HTR-8/SVneo (cell line): ENCODE data around the gene DUS3L.

ENCODE experiments used
- DNase-seq: peaks from one replicate; pipeline ENCODE4 v3.0.0; 2011; ENCODE audit warnings: low spot score, mixed read lengths; ENCODE audit not compliant: insufficient read length
- FAIRE-seq: peaks from 2 replicates; lab custom pipeline; 2011; peaks lifted over from hg19 to GRCh38; lab: Jason Lieb, UNC

Gene DUS3L

DNA sequence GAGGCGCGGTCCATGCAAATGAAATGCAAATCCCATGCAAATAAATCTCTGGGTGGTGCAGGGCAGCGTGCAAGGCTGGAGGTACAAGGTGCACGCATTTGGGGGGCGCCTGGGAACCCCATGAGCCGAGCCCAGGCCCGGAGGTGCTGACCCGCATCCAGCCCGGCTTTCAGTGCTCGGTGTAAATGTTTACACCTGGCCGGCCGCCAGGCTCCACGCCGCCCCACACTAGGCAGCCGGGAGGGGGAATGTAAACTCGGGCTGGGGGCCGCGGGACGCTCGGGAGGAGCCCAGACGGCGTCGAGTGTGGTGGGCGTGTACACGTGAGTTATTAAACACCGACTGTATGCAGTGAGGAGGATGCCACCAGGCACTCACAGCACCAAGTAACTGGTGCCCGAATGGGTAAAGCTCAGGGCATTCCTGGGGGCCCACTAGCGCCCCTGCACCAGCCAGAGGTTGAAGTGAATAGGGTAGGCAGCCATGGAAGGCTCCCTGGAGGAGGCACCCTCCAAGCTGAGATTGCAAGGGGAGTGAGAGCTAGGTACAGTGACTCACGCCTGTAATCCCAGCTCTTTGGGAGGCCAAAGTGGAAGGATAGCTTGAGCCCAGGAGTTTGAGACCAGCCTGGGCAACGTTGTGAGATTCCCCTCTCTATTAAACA lies 31.4 kb upstream of the DUS3L start:
- DNase-seq = no peak

GRCh38 chr19:5821521-5822180 lies 30.7 kb upstream of the DUS3L start:
- DNase-seq (no peak), FAIRE-seq (no peak)

More for the DNA sequence above, 31.4 kb upstream of the DUS3L start:
- no peak for FAIRE-seq

DNA sequence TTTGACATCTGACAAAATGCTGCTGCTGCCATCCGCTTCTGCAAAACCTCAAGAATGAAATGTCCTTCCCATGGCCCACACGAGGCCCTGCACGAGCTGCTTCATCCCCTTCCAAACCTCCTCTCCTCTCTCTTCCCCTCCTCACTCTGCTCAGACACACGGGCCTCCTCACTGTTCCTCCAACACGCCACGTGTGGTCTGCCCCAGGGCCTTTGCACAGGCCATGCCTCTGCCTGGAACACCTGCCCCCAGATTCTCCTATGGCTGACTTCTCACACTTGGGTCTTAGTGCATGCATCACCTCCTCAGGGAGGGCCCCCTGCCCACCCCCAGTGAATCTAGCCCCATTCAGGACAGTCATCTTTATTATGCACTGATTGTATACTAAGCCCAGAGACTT lies 29.8 kb upstream of the DUS3L start:
- DNase-seq = no peak
- no peak for FAIRE-seq

GRCh38 chr19:5818594-5818993 lies 27.6 kb upstream of the DUS3L start:
- no peak for DNase-seq
- FAIRE-seq = no peak

GRCh38 chr19:5817218-5817617 lies 26.3 kb upstream of the DUS3L start:
- DNase-seq (no peak), FAIRE-seq (no peak)

DNA sequence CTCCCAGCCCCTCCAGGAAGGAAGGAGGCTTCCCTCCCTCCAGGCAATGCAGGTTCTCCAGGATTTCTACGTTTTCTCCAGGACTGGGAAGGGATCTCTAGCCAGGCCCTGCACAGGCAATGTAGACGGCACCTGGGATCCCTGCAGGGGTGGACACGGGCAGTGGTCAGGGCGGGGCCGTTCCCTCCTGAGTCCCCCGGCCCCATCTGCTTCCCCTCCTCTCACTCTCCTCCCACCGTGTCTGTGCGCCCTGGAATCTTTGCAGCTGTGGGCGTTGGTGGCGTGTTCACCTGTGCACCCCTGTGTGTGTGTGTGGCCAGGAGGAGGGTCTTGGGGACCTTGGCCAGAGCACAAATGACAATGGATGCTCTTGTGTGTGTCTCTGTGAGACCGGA lies 23.9 kb upstream of the DUS3L start:
- DNase-seq (no peak), FAIRE-seq (no peak)

GRCh38 chr19:5814123-5814851 lies 23.3 kb upstream of the DUS3L start:
- no peak for FAIRE-seq
- DNase-seq = no peak

- FAIRE-seq (no peak), DNase-seq (no peak)
Observed at GRCh38 chr19:5811117-5811516, 20.2 kb upstream of the DUS3L start.

GRCh38 chr19:5809469-5809868 lies 18.5 kb upstream of the DUS3L start:
- DNase-seq (no peak), FAIRE-seq (no peak)

DNA sequence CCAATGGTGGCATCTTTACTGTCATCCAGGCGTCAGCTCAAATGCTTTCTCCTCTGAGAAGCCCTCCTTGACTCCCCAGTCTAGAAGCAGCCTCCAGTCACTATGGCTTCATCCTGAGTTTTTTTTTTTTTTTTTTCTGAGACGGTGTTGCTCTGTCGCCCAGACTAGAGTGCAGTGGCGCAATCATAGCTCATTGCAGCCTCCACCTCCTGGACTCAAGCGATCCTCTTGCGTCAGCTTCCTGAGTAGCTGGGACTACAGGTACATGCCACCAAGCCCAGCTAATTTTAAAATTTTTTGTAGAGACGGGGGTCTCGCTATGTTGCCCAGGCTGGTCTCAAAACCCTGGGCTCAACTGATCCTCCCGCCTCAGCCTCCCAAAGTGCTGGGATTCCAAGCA lies 18.1 kb upstream of the DUS3L start:
- DNase-seq (no peak), FAIRE-seq (no peak)

DNA sequence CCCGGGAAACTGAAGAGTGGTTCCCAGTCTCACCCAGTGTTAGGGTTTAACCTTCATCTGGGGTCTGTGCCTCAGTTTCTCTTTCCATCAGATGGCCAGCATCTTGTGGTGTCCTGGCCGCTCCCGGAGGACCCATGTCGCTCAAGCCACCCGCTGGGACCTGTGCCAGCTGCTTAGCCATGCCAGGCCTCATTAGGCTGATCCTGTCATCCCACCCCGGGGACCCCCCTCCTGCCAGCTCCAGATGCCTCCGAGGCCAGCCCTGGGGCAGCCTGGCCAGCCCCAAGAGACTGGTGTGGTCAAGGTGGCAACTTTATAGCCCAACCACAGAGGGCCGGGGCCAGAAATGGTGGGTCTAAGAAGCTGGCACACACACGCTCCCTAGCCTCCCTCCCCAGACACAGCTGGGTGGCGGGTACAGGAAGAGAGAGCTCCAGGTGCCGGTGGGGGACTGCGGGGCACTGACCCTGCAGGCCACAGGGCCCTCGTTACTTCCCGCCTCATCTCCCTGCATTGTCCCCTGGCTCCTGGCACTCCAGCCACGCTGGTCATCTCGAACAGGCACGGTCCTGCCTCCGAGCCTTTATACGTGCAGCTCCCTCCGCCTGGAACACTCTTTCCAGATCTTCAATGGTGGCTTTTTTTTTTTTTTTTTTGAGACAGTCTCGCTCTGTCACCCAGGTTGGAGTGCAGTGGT lies 17.3 kb upstream of the DUS3L start:
- FAIRE-seq (no peak), DNase-seq (no peak)

- FAIRE-seq (no peak), DNase-seq (no peak)
Observed at GRCh38 chr19:5806905-5807304, 15.9 kb upstream of the DUS3L start.

GRCh38 chr19:5806133-5806489 lies 15.1 kb upstream of the DUS3L start:
- no peak for FAIRE-seq
- no peak for DNase-seq

DNA sequence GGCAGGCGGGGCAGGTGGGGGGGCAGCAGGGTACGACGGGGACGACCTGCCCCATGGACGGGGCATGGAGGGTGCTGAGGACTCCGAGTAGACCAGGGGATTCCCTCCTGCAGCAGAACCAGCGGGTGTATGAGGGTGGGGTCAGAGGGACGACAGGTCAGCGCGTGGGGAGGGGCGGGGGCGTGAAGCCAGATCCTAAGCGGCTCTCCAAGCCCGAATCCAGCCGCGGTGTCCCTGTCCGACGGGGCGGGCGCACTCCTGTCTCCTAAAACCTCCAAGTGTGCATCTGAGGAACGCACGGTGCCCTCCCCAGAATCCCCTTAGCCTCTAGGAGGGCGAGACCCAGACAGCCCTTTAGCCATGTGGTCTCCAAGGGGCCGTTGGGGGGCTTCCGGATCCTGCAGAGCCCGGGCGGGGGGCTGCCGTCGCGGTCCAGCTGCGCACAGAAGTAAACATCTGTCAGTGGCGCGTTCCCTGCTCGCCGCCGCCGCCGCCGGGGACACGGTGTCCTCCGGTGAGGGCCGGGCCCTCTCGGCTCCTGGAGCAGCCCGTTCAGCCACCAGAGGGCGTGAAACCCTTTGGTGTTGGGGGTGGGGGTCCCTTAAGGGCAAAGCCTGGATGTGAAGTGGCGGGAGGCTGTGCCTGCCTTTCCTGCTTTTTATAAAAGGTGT lies 14.6 kb upstream of the DUS3L start:
- DNase-seq = peak; percentile 60
- no peak for FAIRE-seq

- FAIRE-seq = no peak
- DNase-seq = no peak
Observed at GRCh38 chr19:5804516-5805461, 13.8 kb upstream of the DUS3L start, which contains the start of gene NRTN. NRTN (plus strand) TSS chr19:5805067; CDS start chr19:5824166, 19,099 bp downstream.

GRCh38 chr19:5803752-5804515 lies 13.0 kb upstream of the DUS3L start:
- DNase-seq (peak; percentile 92), FAIRE-seq (peak; percentile 48)

GRCh38 chr19:5803441-5803751 lies 12.4 kb upstream of the DUS3L start:
- no peak for DNase-seq

DNA sequence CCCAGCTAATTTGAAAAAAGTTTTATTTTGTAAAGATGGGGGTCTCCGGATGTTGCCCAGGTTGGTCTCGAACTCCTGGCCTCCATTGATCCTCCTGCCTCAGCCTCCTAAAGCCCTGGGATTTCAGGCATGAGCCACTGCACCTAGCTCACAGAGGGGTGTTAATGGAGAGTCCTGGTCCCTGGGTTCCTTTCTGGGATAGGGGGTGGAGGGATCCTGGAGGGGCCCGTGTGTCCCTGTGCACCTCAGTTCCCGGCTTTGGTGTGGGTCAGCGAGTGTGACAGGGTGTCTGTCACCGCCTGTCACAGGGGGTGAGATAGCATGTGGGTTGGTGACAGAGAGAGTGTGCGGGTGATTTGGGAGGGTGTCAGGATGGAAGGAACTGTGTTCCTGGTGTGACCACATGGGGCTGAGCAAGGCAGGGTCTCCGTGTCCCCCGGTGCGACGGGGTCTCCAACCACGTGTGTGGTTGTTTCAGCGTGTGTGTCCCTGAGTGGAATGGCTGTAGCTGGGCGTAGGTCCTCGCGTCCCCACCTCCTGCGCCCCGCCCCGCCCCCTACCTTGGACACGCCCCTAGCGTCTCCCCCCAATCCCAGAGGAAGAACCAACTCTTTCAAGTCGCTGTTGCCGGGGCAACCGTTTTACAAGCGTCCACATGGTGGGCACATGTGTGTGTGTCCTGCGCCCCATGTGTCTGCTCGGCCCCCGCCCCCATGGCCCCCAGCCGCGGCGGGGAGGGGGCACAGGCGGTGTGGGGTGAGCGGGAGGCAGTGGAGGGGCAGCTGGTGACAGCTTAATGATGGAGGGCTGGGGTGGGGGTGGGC lies 11.0 kb upstream of the DUS3L start:
- DNase-seq = no peak

More at GRCh38 chr19:5803441-5803751, 12.4 kb upstream of the DUS3L start:
- FAIRE-seq = no peak

More for the DNA sequence above, 11.0 kb upstream of the DUS3L start:
- FAIRE-seq = no peak
